Ramos (cell line): Measurements from ENCODE around the gene TRAPPC3.

Experiments used
- in situ Hi-C: fragments of 300-500 bp; cut with MboI; formaldehyde crosslinking; loops from one replicate; pipeline ENCODE4 v1.14.3; 2022; ENCODE audit warnings: low sequenced_read_pairs; ENCODE audit not compliant: unreplicated experiment

The TRAPPC3 gene

DNA sequence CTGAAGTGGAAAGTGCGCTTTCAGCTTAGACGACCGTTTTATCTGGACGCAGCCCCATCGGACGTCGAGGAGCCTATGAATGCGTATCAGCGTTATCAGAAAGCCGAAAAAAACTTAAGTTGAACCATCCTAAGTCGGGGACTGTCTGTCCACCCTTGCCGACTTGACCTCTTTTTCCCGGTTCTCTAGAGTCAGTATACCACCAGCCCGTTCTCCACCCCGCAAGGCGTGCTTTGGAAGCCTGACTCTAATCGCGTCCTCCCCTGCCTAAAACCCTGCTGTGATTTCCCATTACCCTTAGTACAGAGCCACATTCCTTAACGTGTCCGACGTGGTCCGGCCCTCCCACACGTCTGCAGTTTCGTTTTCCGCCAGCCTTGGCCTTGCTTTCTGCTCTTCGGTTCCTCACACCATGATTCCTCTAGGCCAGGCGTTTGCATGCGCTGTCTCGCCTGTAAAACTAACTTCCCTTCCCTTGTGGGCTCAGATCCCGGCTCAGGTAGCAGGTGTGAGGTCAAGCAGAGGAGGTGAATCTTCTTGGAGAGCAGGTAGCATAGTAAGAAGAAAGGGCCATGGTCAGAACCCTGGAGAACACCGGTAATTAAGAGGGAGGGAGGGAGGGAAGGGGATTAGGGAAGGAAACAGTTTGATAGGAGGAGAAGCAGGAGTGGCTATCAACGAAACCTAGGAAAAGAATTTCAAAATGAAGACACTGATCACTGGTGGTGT is 59.7 kb downstream of the TRAPPC3 start:
- in situ Hi-C loops, result no loop called here

- in situ Hi-C loops, result no loop called here
Observed at GRCh38 chr1:36088577-36089392, 60.5 kb downstream of the TRAPPC3 start, which contains the start of gene ADPRS. Gene ADPRS, plus strand, starts transcription at chr1:36088892. Its CDS starts 13 bp downstream, at chr1:36088905.

- in situ Hi-C loops, result no loop called here
Observed at GRCh38 chr1:36088265-36088576, 61.1 kb downstream of the TRAPPC3 start.

GRCh38 chr1:36087233-36088123 is 61.8 kb downstream of the TRAPPC3 start:
- in situ Hi-C loops, result no loop called here
